HEK293 (cell line): Measurements from ENCODE around the gene COQ7.

ENCODE experiments used
- ELK4 ChIP-seq: IDR thresholded peaks from 2 replicates; pipeline ENCODE4 v1.6.1; 2011; ENCODE audit warnings: mild to moderate bottlenecking, low read depth, low read length, borderline replicate concordance
- GLIS1 ChIP-seq: fragments of 450-650 bp; formaldehyde crosslinking; IDR thresholded peaks from 2 replicates; pipeline ENCODE4 v1.5.1; 2016; ENCODE audit warnings: missing biosample characterization, missing genetic modification characterization
- KLF1 ChIP-seq: fragments of 450-650 bp; formaldehyde crosslinking; IDR thresholded peaks from 2 replicates; pipeline ENCODE4 v1.5.1; 2016; ENCODE audit warnings: missing biosample characterization, missing genetic modification characterization
- KLF16 ChIP-seq: fragments of 450-650 bp; formaldehyde crosslinking; IDR thresholded peaks from 2 replicates; pipeline ENCODE4 v1.5.1; 2017; ENCODE audit warnings: missing biosample characterization, missing genetic modification characterization
- KLF17 ChIP-seq: fragments of 450-650 bp; formaldehyde crosslinking; IDR thresholded peaks from 2 replicates; pipeline ENCODE4 v1.5.1; 2016; ENCODE audit warnings: missing biosample characterization, missing genetic modification characterization
- SP2 ChIP-seq: fragments of 450-650 bp; formaldehyde crosslinking; IDR thresholded peaks from 2 replicates; pipeline ENCODE4 v1.5.1; 2016; ENCODE audit warnings: missing biosample characterization, missing genetic modification characterization
- SP7 ChIP-seq: fragments of 450-650 bp; formaldehyde crosslinking; IDR thresholded peaks from 2 replicates; pipeline ENCODE4 v1.5.1; 2016; ENCODE audit warnings: missing biosample characterization, missing genetic modification characterization
- TSHZ1 ChIP-seq: fragments of 450-650 bp; formaldehyde crosslinking; IDR thresholded peaks from 2 replicates; pipeline ENCODE4 v1.5.1; 2016; ENCODE audit warnings: missing biosample characterization, missing genetic modification characterization, borderline replicate concordance
- YY1 ChIP-seq: fragments of 450-650 bp; formaldehyde crosslinking; IDR thresholded peaks from 2 replicates; pipeline ENCODE4 v1.5.1; 2018; ENCODE audit warnings: missing biosample characterization, missing genetic modification characterization
- ZIC2 ChIP-seq: fragments of 450-650 bp; formaldehyde crosslinking; IDR thresholded peaks from 2 replicates; pipeline ENCODE4 v1.5.1; 2016; ENCODE audit warnings: missing biosample characterization, missing genetic modification characterization
- ZNF394 ChIP-seq: fragments of 450-650 bp; formaldehyde crosslinking; IDR thresholded peaks from 2 replicates; pipeline ENCODE4 v1.5.1; 2016; ENCODE audit warnings: missing biosample characterization, missing genetic modification characterization, mild to moderate bottlenecking, moderate library complexity, borderline replicate concordance
- ZNF404 ChIP-seq: fragments of 450-650 bp; formaldehyde crosslinking; IDR thresholded peaks from 2 replicates; pipeline ENCODE4 v1.5.1; 2017; ENCODE audit warnings: missing biosample characterization, missing genetic modification characterization
- ZNF521 ChIP-seq: fragments of 450-650 bp; formaldehyde crosslinking; IDR thresholded peaks from 2 replicates; pipeline ENCODE4 v1.5.1; 2017; ENCODE audit warnings: missing biosample characterization, mild to moderate bottlenecking, missing genetic modification characterization
- ZNF600 ChIP-seq: fragments of 450-650 bp; formaldehyde crosslinking; IDR thresholded peaks from 2 replicates; pipeline ENCODE4 v1.5.1; 2016; ENCODE audit warnings: missing biosample characterization, missing genetic modification characterization
- ZNF629 ChIP-seq: fragments of 450-650 bp; formaldehyde crosslinking; IDR thresholded peaks from 2 replicates; pipeline ENCODE4 v1.5.1; 2017; ENCODE audit warnings: missing biosample characterization, missing genetic modification characterization
- ZNF639 ChIP-seq: fragments of 450-650 bp; formaldehyde crosslinking; IDR thresholded peaks from 2 replicates; pipeline ENCODE4 v1.5.1; 2016; ENCODE audit warnings: missing biosample characterization, missing genetic modification characterization
- ZSCAN16 ChIP-seq: fragments of 450-650 bp; formaldehyde crosslinking; IDR thresholded peaks from 2 replicates; pipeline ENCODE4 v1.5.1; 2016; ENCODE audit warnings: missing biosample characterization, missing genetic modification characterization
- TF ChIP-seq, protein P1 (sequence below): fragments of 450-650 bp; IDR thresholded peaks from 2 replicates; pipeline ENCODE4 v1.5.1; 2018; ENCODE audit warnings: missing biosample characterization, mild to moderate bottlenecking, missing genetic modification characterization
- TF ChIP-seq, protein P2 (sequence below): fragments of 450-650 bp; formaldehyde crosslinking; conservative IDR thresholded peaks from 2 replicates; pipeline ENCODE4 v1.5.1; 2016; ENCODE audit warnings: low read depth, missing biosample characterization, missing genetic modification characterization
- TF ChIP-seq, protein P3 (sequence below): fragments of 450-650 bp; formaldehyde crosslinking; IDR thresholded peaks from 2 replicates; pipeline ENCODE4 v1.5.1; 2016; ENCODE audit warnings: missing biosample characterization, missing genetic modification characterization, low read depth
- TF ChIP-seq, protein P4 (sequence below): fragments of 450-650 bp; formaldehyde crosslinking; IDR thresholded peaks from 2 replicates; pipeline ENCODE4 v1.5.1; 2017; ENCODE audit warnings: missing biosample characterization, mild to moderate bottlenecking, missing genetic modification characterization, moderate library complexity

The COQ7 gene

GRCh38 chr16:19086322-19087199 is 19.1 kb downstream of the COQ7 start (continued):
- TF ChIP-seq KLF17 (tag by site-specific recombination) (peak; percentile 89), TSHZ1 (0 out of 2 replicates have a peak, but pooled peaks have one; percentile 47), ELK4 (no peak), SP2 (tag by site-specific recombination) (peak; percentile 58), ZIC2 (tag by site-specific recombination) (peak; percentile 89), ZNF521 (tag by site-specific recombination) (no peak), ZNF639 (0 out of 2 replicates have a peak, but pooled peaks have one; percentile 36), GLIS1 (peak; percentile 55; the same call in 1 of the 2 replicates), ZNF404 (tag by site-specific recombination) (no peak), SP7 (tag by site-specific recombination) (peak; percentile 77), KLF16 (tag by site-specific recombination) (peak; percentile 76; the same call in 1 of the 2 replicates), ZNF600 (tag by site-specific recombination) (peak; percentile 77; the same call in 1 of the 2 replicates), ZSCAN16 (peak; percentile 73; the same call in 1 of the 2 replicates), YY1 (tag by site-specific recombination) (0 out of 2 replicates have a peak, but pooled peaks have one; percentile 53), KLF1 (tag by site-specific recombination) (peak; percentile 69), ZNF394 (tag by site-specific recombination) (peak; percentile 70), ZNF629 (peak; percentile 73)
- TF ChIP-seq, protein P1, sequence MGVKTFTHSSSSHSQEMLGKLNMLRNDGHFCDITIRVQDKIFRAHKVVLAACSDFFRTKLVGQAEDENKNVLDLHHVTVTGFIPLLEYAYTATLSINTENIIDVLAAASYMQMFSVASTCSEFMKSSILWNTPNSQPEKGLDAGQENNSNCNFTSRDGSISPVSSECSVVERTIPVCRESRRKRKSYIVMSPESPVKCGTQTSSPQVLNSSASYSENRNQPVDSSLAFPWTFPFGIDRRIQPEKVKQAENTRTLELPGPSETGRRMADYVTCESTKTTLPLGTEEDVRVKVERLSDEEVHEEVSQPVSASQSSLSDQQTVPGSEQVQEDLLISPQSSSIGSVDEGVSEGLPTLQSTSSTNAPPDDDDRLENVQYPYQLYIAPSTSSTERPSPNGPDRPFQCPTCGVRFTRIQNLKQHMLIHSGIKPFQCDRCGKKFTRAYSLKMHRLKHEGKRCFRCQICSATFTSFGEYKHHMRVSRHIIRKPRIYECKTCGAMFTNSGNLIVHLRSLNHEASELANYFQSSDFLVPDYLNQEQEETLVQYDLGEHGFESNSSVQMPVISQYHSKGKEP (tag by site-specific recombination) = peak; percentile 41
- TF ChIP-seq, protein P2, sequence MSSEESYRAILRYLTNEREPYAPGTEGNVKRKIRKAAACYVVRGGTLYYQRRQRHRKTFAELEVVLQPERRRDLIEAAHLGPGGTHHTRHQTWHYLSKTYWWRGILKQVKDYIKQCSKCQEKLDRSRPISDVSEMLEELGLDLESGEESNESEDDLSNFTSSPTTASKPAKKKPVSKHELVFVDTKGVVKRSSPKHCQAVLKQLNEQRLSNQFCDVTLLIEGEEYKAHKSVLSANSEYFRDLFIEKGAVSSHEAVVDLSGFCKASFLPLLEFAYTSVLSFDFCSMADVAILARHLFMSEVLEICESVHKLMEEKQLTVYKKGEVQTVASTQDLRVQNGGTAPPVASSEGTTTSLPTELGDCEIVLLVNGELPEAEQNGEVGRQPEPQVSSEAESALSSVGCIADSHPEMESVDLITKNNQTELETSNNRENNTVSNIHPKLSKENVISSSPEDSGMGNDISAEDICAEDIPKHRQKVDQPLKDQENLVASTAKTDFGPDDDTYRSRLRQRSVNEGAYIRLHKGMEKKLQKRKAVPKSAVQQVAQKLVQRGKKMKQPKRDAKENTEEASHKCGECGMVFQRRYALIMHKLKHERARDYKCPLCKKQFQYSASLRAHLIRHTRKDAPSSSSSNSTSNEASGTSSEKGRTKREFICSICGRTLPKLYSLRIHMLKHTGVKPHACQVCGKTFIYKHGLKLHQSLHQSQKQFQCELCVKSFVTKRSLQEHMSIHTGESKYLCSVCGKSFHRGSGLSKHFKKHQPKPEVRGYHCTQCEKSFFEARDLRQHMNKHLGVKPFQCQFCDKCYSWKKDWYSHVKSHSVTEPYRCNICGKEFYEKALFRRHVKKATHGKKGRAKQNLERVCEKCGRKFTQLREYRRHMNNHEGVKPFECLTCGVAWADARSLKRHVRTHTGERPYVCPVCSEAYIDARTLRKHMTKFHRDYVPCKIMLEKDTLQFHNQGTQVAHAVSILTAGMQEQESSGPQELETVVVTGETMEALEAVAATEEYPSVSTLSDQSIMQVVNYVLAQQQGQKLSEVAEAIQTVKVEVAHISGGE (tag by site-specific recombination) = no peak
- TF ChIP-seq, protein P3, sequence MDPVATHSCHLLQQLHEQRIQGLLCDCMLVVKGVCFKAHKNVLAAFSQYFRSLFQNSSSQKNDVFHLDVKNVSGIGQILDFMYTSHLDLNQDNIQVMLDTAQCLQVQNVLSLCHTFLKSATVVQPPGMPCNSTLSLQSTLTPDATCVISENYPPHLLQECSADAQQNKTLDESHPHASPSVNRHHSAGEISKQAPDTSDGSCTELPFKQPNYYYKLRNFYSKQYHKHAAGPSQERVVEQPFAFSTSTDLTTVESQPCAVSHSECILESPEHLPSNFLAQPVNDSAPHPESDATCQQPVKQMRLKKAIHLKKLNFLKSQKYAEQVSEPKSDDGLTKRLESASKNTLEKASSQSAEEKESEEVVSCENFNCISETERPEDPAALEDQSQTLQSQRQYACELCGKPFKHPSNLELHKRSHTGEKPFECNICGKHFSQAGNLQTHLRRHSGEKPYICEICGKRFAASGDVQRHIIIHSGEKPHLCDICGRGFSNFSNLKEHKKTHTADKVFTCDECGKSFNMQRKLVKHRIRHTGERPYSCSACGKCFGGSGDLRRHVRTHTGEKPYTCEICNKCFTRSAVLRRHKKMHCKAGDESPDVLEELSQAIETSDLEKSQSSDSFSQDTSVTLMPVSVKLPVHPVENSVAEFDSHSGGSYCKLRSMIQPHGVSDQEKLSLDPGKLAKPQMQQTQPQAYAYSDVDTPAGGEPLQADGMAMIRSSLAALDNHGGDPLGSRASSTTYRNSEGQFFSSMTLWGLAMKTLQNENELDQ = no peak
- TF ChIP-seq, protein P4, sequence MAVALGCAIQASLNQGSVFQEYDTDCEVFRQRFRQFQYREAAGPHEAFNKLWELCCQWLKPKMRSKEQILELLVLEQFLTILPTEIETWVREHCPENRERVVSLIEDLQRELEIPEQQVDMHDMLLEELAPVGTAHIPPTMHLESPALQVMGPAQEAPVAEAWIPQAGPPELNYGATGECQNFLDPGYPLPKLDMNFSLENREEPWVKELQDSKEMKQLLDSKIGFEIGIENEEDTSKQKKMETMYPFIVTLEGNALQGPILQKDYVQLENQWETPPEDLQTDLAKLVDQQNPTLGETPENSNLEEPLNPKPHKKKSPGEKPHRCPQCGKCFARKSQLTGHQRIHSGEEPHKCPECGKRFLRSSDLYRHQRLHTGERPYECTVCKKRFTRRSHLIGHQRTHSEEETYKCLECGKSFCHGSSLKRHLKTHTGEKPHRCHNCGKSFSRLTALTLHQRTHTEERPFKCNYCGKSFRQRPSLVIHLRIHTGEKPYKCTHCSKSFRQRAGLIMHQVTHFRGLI (tag by site-specific recombination) = peak; percentile 56
